ENCODE data around the gene LPP.

LPP gene, protein sequence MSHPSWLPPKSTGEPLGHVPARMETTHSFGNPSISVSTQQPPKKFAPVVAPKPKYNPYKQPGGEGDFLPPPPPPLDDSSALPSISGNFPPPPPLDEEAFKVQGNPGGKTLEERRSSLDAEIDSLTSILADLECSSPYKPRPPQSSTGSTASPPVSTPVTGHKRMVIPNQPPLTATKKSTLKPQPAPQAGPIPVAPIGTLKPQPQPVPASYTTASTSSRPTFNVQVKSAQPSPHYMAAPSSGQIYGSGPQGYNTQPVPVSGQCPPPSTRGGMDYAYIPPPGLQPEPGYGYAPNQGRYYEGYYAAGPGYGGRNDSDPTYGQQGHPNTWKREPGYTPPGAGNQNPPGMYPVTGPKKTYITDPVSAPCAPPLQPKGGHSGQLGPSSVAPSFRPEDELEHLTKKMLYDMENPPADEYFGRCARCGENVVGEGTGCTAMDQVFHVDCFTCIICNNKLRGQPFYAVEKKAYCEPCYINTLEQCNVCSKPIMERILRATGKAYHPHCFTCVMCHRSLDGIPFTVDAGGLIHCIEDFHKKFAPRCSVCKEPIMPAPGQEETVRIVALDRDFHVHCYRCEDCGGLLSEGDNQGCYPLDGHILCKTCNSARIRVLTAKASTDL

DNA sequence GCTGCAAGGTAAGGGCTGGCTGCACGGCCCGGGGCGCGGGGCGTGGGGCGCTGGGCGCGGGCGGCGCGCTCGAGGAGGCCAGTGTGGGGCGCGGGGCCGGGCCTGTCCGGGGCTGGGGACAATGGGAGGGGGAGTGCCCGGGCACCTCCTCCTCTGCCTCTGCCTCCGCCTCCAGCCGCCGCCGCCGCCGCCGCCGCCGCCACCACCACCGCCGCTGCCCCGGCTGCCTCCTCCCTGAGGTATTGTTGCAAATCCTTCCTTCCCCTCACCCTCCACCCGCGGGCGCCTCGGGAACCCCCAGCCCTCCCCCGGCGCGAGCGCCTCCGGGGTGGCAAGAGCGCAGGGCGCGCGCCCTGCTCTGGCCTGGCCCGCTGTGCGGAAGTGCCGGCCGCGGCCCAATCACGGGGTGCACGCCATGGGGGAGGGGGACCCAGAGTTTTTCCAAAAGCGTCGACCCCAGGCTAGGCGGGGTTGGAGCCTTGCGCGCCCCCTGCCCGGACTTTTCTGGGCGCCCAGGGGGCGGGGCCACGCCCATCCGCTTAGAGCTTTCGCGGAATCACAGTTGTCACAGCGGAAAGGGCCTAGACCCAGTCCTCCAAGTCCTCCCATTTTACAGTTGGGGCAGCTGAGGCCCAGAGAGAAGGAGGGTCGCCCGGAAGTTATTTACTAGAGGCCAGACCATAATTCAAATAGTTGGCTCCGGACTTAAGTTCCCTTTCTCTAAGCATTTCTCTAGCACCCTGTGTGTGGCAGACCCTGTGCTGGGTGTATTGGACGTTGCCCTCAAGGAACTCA is at the start of gene LPP:
Gene LPP (plus strand): TSS at position 144 of the 795 bp plus-strand sequence. CDS start 251,964 bp downstream, outside the sequence.
- Histone ChIP-seq H3K36me3 (ENCODE audit: insufficient read depth, low read length) (no peaks in the 10 kb centered on the region; the same call in 1 of the 2 replicates), H3K4me1 (ENCODE audit: insufficient read depth, low read length) (peaks cover 57% of the 10 kb centered on the region), H3K9me3 (ENCODE audit: insufficient read depth, low read length, severe bottlenecking) (no peaks in the 10 kb centered on the region), H3K27me3 (ENCODE audit: insufficient read depth, low read length, poor library complexity) (no peaks in the 10 kb centered on the region), H3K27ac (ENCODE audit: low read length) (peak within 1 kb of the TSS; percentile 91), H3K4me2 (ENCODE audit: insufficient read depth, low read length) (peak within 1 kb of the TSS; percentile 74), H3K79me2 (ENCODE audit: insufficient read depth, low read length) (peaks cover 49% of the 10 kb centered on the region), H2AFZ (ENCODE audit: low read depth, low read length) (peak within 1 kb of the TSS; percentile 73), H4K20me1 (ENCODE audit: insufficient read depth, low read length) (no peaks in the 10 kb centered on the region), H3K9ac (ENCODE audit: low read depth, low read length) (peak within 1 kb of the TSS; percentile 71), H3K4me3 (ENCODE audit: low read depth in 1 of 2, low read length in 2 of 2) (peak within 1 kb of the TSS; percentile 43 to 68)
- ATAC-seq (ENCODE audit: insufficient read depth, low read depth) (peak; percentile 78), DNase-seq (peak; percentile 91)
- TF ChIP-seq, protein P1, sequence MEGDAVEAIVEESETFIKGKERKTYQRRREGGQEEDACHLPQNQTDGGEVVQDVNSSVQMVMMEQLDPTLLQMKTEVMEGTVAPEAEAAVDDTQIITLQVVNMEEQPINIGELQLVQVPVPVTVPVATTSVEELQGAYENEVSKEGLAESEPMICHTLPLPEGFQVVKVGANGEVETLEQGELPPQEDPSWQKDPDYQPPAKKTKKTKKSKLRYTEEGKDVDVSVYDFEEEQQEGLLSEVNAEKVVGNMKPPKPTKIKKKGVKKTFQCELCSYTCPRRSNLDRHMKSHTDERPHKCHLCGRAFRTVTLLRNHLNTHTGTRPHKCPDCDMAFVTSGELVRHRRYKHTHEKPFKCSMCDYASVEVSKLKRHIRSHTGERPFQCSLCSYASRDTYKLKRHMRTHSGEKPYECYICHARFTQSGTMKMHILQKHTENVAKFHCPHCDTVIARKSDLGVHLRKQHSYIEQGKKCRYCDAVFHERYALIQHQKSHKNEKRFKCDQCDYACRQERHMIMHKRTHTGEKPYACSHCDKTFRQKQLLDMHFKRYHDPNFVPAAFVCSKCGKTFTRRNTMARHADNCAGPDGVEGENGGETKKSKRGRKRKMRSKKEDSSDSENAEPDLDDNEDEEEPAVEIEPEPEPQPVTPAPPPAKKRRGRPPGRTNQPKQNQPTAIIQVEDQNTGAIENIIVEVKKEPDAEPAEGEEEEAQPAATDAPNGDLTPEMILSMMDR (IDR thresholded peaks at IDR 0.05; ENCODE audit: borderline replicate concordance, extremely low read depth, low read length, poor library complexity, severe bottlenecking): peak; percentile 39
- TF ChIP-seq EZH2 (IDR thresholded peaks at IDR 0.05; ENCODE audit: borderline replicate concordance, low read depth, low read length, severe bottlenecking): no peak

DNA sequence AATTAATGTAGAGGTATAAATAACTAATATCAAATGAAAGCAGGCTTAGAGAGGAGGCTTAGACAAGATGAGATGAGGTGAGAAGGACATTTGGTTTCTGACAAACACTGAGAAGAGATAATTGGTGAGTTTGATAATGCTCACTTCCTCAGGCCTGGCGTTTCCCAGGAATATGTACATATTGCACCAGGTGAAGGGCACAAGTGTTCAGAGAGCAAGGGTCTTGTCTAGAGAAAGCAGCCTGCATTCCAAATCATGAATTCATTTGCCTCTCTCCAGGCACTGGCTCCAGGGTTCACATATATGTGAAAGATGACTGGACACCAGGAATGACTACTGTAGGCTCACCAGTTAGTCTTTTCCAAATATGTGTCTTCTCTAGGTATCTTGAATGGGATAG is 48.0 kb upstream of the LPP start:
- H3K9ac ChIP-seq (ENCODE audit: low read depth, low read length): no peak overlapping the region

DNA sequence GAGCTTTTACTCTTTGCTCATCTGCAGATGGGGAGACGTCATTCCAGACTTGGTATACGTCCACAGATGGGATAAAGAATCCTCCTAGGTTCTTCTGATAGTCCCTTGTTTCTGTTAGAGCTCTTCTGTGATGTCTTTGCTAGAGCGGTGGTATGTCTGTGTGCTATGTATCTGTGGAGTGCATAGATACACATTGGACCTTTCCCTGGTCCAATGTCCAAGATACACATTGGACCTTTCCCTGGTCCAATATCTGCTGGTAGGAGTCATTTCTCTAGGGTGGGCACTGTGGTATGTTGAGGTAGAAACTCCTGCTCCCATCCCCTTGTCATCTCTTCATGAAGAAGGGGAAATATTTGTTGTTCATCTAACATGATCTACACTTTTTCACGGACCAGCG is 47.5 kb upstream of the LPP start:
- no peak overlapping the region for H3K9ac ChIP-seq (ENCODE audit: low read depth, low read length)
- H3K27me3 ChIP-seq (ENCODE audit: insufficient read depth, low read length, poor library complexity): no peaks in the 10 kb centered on the region
- H2AFZ ChIP-seq (ENCODE audit: low read depth, low read length): no peak overlapping the region
- no peak overlapping the region for H3K27ac ChIP-seq (ENCODE audit: low read length)
- no peak for DNase-seq
- no peaks in the 10 kb centered on the region for H3K9me3 ChIP-seq (ENCODE audit: insufficient read depth, low read length, severe bottlenecking)
- no peak for ATAC-seq (ENCODE audit: insufficient read depth, low read depth)
- no peaks in the 10 kb centered on the region for H3K4me1 ChIP-seq (ENCODE audit: insufficient read depth, low read length)
- no peaks in the 10 kb centered on the region for H3K79me2 ChIP-seq (ENCODE audit: insufficient read depth, low read length)
- no peaks in the 10 kb centered on the region for H3K36me3 ChIP-seq (ENCODE audit: insufficient read depth, low read length)
- H4K20me1 ChIP-seq (ENCODE audit: insufficient read depth, low read length): no peaks in the 10 kb centered on the region
- TF ChIP-seq, protein P1 (IDR thresholded peaks at IDR 0.05; ENCODE audit: borderline replicate concordance, extremely low read depth, low read length, poor library complexity, severe bottlenecking): no peak
- TF ChIP-seq EZH2 (IDR thresholded peaks at IDR 0.05; ENCODE audit: borderline replicate concordance, low read depth, low read length, severe bottlenecking): no peak
- H3K4me3 ChIP-seq (ENCODE audit: low read depth in 1 of 2, low read length in 2 of 2): no peak overlapping the region
- H3K4me2 ChIP-seq (ENCODE audit: insufficient read depth, low read length): no peak overlapping the region

More for the DNA sequence above, 48.0 kb upstream of the LPP start:
- H3K9me3 ChIP-seq (ENCODE audit: insufficient read depth, low read length, severe bottlenecking): peaks cover 1% of the 10 kb centered on the region
- ATAC-seq (ENCODE audit: insufficient read depth, low read depth): no peak
- H3K27ac ChIP-seq (ENCODE audit: low read length): no peak overlapping the region
- H3K4me2 ChIP-seq (ENCODE audit: insufficient read depth, low read length): no peak overlapping the region
- no peaks in the 10 kb centered on the region for H4K20me1 ChIP-seq (ENCODE audit: insufficient read depth, low read length)
- no peaks in the 10 kb centered on the region for H3K36me3 ChIP-seq (ENCODE audit: insufficient read depth, low read length)
- H3K79me2 ChIP-seq (ENCODE audit: insufficient read depth, low read length): no peaks in the 10 kb centered on the region
- H3K4me3 ChIP-seq (ENCODE audit: low read depth in 1 of 2, low read length in 2 of 2): no peak overlapping the region
- DNase-seq: no peak
- TF ChIP-seq, protein P1 (IDR thresholded peaks at IDR 0.05; ENCODE audit: borderline replicate concordance, extremely low read depth, low read length, poor library complexity, severe bottlenecking): no peak
- TF ChIP-seq EZH2 (IDR thresholded peaks at IDR 0.05; ENCODE audit: borderline replicate concordance, low read depth, low read length, severe bottlenecking): no peak
- no peak overlapping the region for H2AFZ ChIP-seq (ENCODE audit: low read depth, low read length)
- no peaks in the 10 kb centered on the region for H3K4me1 ChIP-seq (ENCODE audit: insufficient read depth, low read length)
- no peaks in the 10 kb centered on the region for H3K27me3 ChIP-seq (ENCODE audit: insufficient read depth, low read length, poor library complexity)

Data from DND-41 (cell line).